Activated CD4-positive, alpha-beta T cell treated with anti-CD3 and anti-CD28 coated beads for 48 hours (primary cell): Measurements from ENCODE around the gene PTPDC1.

ENCODE experiments used
- DNase-seq: peaks from one replicate; pipeline ENCODE4 v3.0.0-alpha.2; 2020

The PTPDC1 gene

DNA sequence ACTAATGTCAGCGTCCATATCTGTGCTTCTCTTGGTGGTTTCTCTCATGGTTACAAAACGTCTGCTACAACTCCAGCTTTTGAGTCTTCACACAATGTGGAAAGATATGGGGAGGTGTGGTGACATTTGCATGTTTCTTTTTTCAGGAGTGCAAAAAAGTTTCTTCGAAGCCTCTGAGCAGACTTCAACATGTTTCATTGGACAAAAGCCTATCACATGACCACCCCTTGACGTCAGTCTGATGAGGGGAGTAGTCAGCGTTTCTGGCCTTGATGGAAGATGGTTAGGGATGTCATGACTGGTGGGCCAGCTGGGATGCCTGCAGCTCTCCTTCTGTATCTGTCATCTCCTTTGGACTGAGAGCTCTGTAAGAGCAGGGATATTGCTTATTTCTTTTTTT is 61.4 kb downstream of the PTPDC1 start:
- no peak for DNase-seq

DNA sequence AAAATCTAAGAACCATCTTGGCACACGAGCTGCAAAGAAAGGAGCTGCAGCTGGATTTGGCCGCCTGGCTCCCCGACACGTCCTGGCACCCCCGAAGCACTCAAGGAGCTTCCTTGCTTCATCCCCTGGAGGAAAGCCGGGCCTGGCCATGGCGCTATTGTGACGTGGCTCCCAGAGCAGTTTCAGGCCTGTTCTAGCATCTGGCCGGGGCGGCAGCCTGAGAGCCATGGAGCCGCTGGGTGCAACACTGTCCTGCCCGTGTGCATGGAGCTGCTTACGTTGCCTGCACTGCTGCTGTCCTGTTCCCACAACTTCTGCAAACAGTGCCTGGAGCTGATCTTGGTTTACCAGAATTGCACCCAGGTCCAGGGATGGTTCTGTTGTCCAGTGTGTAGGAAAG is 63.5 kb downstream of the PTPDC1 start:
- no peak for DNase-seq

DNA sequence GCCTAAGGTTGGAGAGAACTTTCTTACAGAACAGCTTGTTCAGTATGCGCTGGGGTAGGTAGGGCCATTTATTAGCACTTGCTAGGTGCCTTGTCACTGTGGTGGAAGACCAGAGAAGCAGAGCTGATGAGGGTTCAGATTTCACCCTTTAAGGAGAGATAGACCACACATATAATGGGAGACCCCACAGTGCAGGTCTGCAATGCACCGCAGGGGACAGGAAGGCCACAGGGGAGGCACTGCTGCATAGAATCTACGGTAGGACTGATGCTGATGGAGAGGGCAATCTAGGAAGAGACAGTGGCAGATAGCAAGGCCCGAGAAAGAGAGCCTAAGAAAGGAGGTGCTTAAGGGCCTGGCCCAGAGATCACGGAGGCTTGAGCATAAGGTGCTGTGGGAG is 64.2 kb downstream of the PTPDC1 start:
- no peak for DNase-seq

DNA sequence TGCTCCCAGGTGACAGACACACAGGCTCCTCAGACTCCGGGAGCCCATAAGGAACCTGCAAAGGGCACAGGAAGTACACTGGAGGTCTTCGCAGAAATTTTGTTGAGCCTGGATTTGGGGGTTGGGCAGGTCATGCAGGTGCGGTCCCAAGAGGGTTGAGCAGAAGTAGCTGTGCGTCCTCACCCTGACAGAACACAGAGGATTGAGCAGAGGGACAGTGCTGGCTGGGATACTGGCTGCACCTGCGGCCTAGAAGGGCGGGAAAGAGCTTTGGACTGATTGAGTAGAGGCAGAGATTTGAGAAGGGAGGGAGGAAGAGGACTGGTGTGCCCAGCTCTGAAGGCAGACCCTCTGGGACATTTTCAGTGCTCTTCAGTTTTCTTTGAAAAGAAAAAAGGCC is 65.4 kb downstream of the PTPDC1 start:
- DNase-seq = no peak

DNA sequence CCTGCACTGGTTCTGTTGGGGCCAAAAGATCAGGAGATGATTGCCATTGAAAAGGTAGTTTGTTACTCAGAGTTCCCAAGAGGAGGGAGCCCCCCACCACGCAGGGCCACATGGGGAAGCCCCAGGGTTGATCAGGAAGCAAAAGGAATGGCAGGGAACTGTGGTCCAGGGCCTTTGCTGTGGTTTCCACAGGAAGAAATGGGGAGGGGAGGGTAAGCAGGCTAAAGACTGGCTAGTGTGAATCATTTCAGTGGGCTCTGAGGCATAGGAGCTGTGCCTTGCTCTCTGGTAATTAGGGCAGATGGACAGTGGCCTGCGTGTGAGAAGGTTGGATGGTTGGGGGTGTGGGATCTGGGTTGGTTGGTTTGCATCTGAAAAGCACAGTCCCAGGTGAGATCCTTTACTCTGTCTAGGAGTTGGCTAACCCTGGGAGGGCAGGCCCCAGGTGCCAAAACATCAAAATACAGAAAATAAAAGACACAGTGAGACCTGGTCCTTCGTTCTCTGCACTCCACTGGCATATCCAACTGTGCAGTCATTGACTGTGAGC is 66.1 kb downstream of the PTPDC1 start:
- DNase-seq = no peak

DNA sequence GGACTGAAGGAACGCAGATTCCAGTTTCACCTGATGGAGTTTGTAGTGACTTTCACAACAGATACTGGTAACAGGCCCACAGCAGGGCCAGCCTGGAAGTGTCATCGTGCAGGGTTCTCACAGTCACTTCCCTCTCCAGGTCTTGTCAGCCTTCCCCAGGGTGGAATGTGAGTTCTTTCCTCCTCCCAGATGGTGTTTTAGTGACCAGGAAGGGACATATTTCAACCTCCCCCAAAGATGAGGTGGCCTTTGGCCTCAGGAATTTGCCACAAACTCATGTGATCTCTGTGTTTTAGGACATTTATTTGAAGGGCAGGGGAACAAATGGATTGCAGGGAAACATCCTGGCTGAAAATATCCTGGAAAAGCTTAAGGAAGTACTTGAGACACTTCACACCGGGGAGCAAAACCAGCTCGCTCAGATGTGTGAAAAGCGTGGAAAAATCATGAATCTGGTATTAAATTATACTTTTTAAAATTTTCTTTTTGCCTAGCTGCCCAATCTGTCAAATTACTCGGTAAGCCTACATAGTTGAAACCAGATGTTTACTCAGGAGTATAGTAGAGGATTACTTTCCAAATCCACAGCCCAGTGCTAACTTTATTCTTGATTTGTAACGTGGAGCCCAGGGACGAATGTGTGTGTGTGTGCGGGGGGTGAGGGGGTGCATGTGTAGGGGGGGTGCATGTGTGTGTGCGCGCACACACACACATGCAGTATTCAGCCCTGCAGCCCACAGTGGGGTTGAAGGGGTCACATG is 66.8 kb downstream of the PTPDC1 start:
- no peak for DNase-seq

DNA sequence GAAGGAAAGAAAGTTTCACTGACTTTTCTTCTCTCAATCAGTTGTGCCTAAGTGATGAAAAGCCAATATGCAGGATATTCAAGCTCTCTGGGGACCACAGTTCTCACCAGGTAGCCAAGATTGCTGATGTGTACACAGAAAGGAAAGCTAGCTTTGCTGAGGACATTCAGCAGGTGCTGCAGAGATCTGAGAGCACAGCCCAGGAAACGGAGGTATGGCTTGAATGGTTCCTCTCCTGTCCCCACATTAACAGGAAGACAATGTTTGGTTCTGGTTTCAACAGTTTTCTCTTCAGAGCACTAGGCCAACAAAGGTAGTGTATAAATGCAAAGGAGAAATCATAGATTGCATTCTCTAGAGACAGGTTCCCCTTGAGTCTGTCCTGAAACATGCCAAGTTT is 69.6 kb downstream of the PTPDC1 start:
- DNase-seq = no peak

DNA sequence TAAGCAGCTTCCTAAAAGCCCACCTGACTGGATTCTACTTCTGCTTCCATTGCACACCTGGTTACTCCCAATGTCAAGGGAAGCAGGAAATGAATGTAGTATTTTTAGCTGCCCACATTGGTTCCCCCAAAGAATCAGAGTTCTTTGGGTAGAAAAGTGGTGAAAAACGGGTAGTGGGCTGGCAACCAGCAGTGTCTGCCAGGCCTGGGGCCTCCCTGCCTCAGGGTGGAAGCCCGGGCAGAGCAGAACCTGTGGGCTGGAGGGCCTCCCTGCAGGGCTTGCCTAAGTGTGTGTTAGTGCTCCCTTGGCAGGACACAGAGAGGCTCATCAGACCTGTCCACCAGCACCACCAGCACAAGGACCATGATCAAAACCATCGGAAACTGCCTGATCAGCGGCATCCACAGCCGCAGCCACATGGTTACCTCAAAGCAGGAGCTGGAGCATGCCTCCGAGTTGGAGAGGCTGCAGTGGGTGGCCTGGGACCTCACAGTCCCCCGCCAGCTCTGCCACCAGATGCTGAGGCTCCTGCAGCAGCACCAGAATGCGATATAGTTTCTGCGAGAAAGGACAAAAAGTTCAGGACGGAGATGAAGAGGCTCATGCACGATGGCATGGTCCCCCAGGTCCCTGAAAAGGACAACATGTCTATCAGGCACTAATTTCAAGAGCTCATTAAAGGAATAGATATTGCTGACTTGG is 72.2 kb downstream of the PTPDC1 start:
- no peak for DNase-seq

DNA sequence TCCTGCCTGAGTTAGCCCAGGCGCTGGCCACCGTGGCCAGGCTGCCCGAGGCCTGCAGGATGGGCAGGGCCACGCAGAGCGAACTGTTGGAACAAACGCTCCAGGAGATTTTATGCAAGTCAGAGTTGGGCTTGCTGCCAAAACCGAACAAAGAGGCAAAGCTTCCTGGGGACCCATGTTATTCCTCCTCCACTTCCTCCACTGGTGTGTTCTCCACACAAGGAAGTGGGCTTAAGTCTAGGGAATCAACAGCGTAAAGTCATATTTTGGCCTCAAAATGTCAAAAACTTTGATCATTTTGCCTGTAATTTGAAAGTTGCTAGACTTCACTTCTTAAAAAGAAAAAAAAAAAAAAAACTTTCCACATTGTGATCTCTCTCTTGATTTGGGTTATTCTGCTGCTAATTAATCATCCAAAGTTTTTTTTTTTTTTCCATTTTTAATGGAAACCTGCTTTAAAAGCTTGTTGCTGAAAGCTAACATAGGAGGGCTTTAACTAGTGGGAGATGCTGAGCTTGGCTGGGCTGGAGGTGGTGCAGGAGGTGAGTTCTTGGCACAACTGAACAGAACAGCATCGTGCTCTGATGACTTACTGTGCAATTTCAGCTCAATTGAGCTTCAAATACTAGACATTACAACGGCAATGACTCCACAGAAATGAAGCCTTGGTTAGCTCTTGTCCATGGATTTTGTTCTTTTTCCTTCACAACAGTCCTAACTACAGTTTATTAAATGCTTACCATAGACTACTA is 73.0 kb downstream of the PTPDC1 start:
- no peak for DNase-seq
